T-helper 2 cell treated with Interferon-gamma antibody and Interleukin-4, amounts not matched to agents 100 ng/mL and 5 ng/mL, for 36 hours (primary cell): ENCODE results near the gene SLC16A11. TPM values are rescaled to one million over a fixed set of nuclear protein-coding genes. Genes with fewer than 3 reads are reported as not detected.

Source experiments
- intact Hi-C: fragments of 100-400 bp; cut with micrococcal nuclease; formaldehyde crosslinking; loops from one replicate; pipeline ENCODE4 v1.15.1; 2023
- total RNA-seq: library from RNA; stranded (reverse); gene quantifications from 2 replicates; pipeline ENCODE4 v1.2.3, GENCODE V29; 2022

SLC16A11 gene
- total RNA-seq, 1 donor from 2014 or later = 0.09 TPM

- intact Hi-C loops = no loop called here
Observed at GRCh38 chr17:7026471-7027115, 17.3 kb downstream of the SLC16A11 start.

GRCh38 chr17:7025245-7025644 lies 18.6 kb downstream of the SLC16A11 start:
- intact Hi-C loops = no loop called here

GRCh38 chr17:7024402-7024785 lies 19.5 kb downstream of the SLC16A11 start:
- intact Hi-C loops = loop anchor here (5.0 kb wide), 1 partner anchor 112 kb away; no protein-coding TSS in a partner anchor

- intact Hi-C loops = loop anchor here (1.0 to 5.0 kb wide), 2 partner anchors 12 to 111 kb away; no protein-coding TSS in a partner anchor
Observed at GRCh38 chr17:7023576-7024401, 20.1 kb downstream of the SLC16A11 start.

- intact Hi-C loops = loop anchor here (1.0 to 5.0 kb wide), 3 partner anchors 9 to 111 kb away; a partner anchor contains a TSS
Observed at GRCh38 chr17:7022781-7023571, 20.9 kb downstream of the SLC16A11 start, which contains the start of gene BCL6B. BCL6B (plus strand) TSS chr17:7023050; CDS start chr17:7023672, 622 bp downstream.

- intact Hi-C loops = loop anchor here (1.0 to 5.0 kb wide), 2 partner anchors 8 to 110 kb away; a partner anchor contains a TSS
Observed at GRCh38 chr17:7021993-7022778, 21.7 kb downstream of the SLC16A11 start.

- intact Hi-C loops = loop anchor here (5.0 kb wide), 1 partner anchor 109 kb away; no protein-coding TSS in a partner anchor
Observed at GRCh38 chr17:7020894-7021664, 22.8 kb downstream of the SLC16A11 start.

- intact Hi-C loops = loop anchor here (5.0 to 10.0 kb wide), 3 partner anchors 108 to 1535 kb away; partner anchors contain the start of genes DERL2, MIS12 and NLRP1
Observed at GRCh38 chr17:7019839-7020519, 23.9 kb downstream of the SLC16A11 start.

- intact Hi-C loops = loop anchor here (10.0 kb wide), 2 partner anchors 1435 to 1535 kb away; partner anchors contain the start of genes DERL2, MIS12 and NLRP1
Observed at GRCh38 chr17:7019367-7019766, 24.5 kb downstream of the SLC16A11 start.

GRCh38 chr17:7018331-7018964 lies 25.4 kb downstream of the SLC16A11 start:
- intact Hi-C loops = loop anchor here (10.0 kb wide), 2 partner anchors 1434 to 1534 kb away; partner anchors contain the start of genes DERL2, MIS12 and NLRP1

- intact Hi-C loops = loop anchor here (10.0 kb wide), 2 partner anchors 1433 to 1533 kb away; partner anchors contain the start of genes DERL2, MIS12 and NLRP1
Observed at GRCh38 chr17:7017827-7018200, 26.1 kb downstream of the SLC16A11 start.

GRCh38 chr17:7016886-7017826 lies 26.7 kb downstream of the SLC16A11 start:
- intact Hi-C loops = loop anchor here (10.0 kb wide), 2 partner anchors 1432 to 1532 kb away; partner anchors contain the start of genes DERL2, MIS12 and NLRP1

- intact Hi-C loops = loop anchor here (10.0 kb wide), 2 partner anchors 1432 to 1532 kb away; partner anchors contain the start of genes DERL2, MIS12 and NLRP1
Observed at GRCh38 chr17:7016418-7016817, 27.5 kb downstream of the SLC16A11 start.

- intact Hi-C loops = loop anchor here (1.0 to 10.0 kb wide), 8 partner anchors 7 to 1530 kb away; partner anchors contain the start of genes DERL2, KIAA0753, MIS12 and NLRP1
Observed at GRCh38 chr17:7014995-7015958, 28.6 kb downstream of the SLC16A11 start.

- intact Hi-C loops = loop anchor here (1.0 to 10.0 kb wide), 8 partner anchors 8 to 1530 kb away; partner anchors contain the start of genes DERL2, KIAA0753, MIS12 and NLRP1
Observed at GRCh38 chr17:7014261-7014994, 29.5 kb downstream of the SLC16A11 start.
